H9 (cell line): ENCODE data around the gene CHN1. TPM values are rescaled to one million over a fixed set of nuclear protein-coding genes. Genes with fewer than 3 reads are reported as not detected.

Experiments
- DNase-seq: peaks from one replicate; pipeline ENCODE4 v3.0.0-alpha.2; 2017
- H2AFZ ChIP-seq: one replicate; pipeline ENCODE4 v1.6.1; 2013; ENCODE audit warnings: mild to moderate bottlenecking, low read length, control low read depth, moderate library complexity
- H2AK5ac ChIP-seq: 2 replicates; pipeline ENCODE4 v1.6.1; 2013; ENCODE audit warnings: low read length, control low read depth, mixed read lengths; ENCODE audit not compliant: insufficient read length
- H2BK120ac ChIP-seq: one replicate; pipeline ENCODE4 v1.6.1; 2013; ENCODE audit warnings: low read depth, mild to moderate bottlenecking, low read length, control low read depth, inconsistent platforms; ENCODE audit not compliant: poor library complexity, severe bottlenecking
- H2BK12ac ChIP-seq: 2 replicates; pipeline ENCODE4 v1.6.1; 2013; ENCODE audit warnings: low read length, control low read depth, mixed read lengths, low read depth; ENCODE audit not compliant: insufficient read length
- H2BK15ac ChIP-seq: 2 replicates; pipeline ENCODE4 v1.6.1; 2013; ENCODE audit warnings: low read depth, low read length, control low read depth
- H2BK20ac ChIP-seq: one replicate; pipeline ENCODE4 v1.6.1; 2013; ENCODE audit warnings: low read depth, mild to moderate bottlenecking, low read length, control low read depth, inconsistent platforms; ENCODE audit not compliant: poor library complexity, severe bottlenecking
- H2BK5ac ChIP-seq: 2 replicates; pipeline ENCODE4 v1.6.1; 2013; ENCODE audit warnings: low read length, control low read depth, mixed read lengths; ENCODE audit not compliant: insufficient read length
- H3K14ac ChIP-seq: 2 replicates; pipeline ENCODE4 v1.6.1; 2013; ENCODE audit warnings: low read length, control low read depth; ENCODE audit not compliant: insufficient read depth
- H3K18ac ChIP-seq: 2 replicates; pipeline ENCODE4 v1.6.1; 2013; ENCODE audit warnings: low read depth, mild to moderate bottlenecking, mixed read lengths, low read length, control low read depth; ENCODE audit not compliant: insufficient read length
- H3K23ac ChIP-seq: 2 replicates; pipeline ENCODE4 v1.6.1; 2013; ENCODE audit warnings: low read length, control low read depth, mixed read lengths, low read depth; ENCODE audit not compliant: insufficient read length
- H3K23me2 ChIP-seq: 2 replicates; pipeline ENCODE4 v1.6.1; 2013; ENCODE audit warnings: low read depth, mild to moderate bottlenecking, mixed read lengths, low read length, control low read depth; ENCODE audit not compliant: insufficient read length, poor library complexity, severe bottlenecking
- H3K27ac ChIP-seq: 2 replicates; pipeline ENCODE4 v1.5.1; 2013; ENCODE audit warnings: low read length, control low read depth, mixed read lengths, low read depth; ENCODE audit not compliant: insufficient read length
- H3K27me3 ChIP-seq: 2 replicates; pipeline ENCODE4 v1.6.1; 2013; ENCODE audit warnings: low read length, control low read depth, inconsistent platforms; ENCODE audit not compliant: insufficient read depth
- H3K4ac ChIP-seq: 2 replicates; pipeline ENCODE4 v1.6.1; 2013; ENCODE audit warnings: low read depth, mild to moderate bottlenecking, control low read depth, inconsistent platforms, low read length, moderate library complexity
- H3K4me1 ChIP-seq: 2 replicates; pipeline ENCODE4 v1.6.1; 2013; ENCODE audit warnings: low read length, control low read depth, inconsistent platforms; ENCODE audit not compliant: insufficient read depth
- H3K4me2 ChIP-seq: 2 replicates; pipeline ENCODE4 v1.6.1; 2013; ENCODE audit warnings: low read length, control low read depth, mixed read lengths; ENCODE audit not compliant: insufficient read length, insufficient read depth
- H3K56ac ChIP-seq: 2 replicates; pipeline ENCODE4 v1.6.1; 2013; ENCODE audit warnings: low read depth, mild to moderate bottlenecking, mixed read lengths, low read length, control low read depth; ENCODE audit not compliant: insufficient read length
- H3K79me1 ChIP-seq: 2 replicates; pipeline ENCODE4 v1.6.1; 2013; ENCODE audit warnings: low read depth, mild to moderate bottlenecking, moderate library complexity, low read length, control low read depth, inconsistent platforms; ENCODE audit not compliant: insufficient read depth, poor library complexity, severe bottlenecking
- H3K79me2 ChIP-seq: 2 replicates; pipeline ENCODE4 v1.6.1; 2013; ENCODE audit warnings: low read length, control low read depth, inconsistent platforms; ENCODE audit not compliant: insufficient read depth
- H3K9ac ChIP-seq: 2 replicates; pipeline ENCODE4 v1.6.1; 2013; ENCODE audit warnings: low read length, control low read depth, mixed read lengths; ENCODE audit not compliant: insufficient read length; ENCODE audit errors: extremely low read depth
- H3K9me3 ChIP-seq: one replicate; pipeline ENCODE4 v1.6.1; 2013; ENCODE audit warnings: low read depth, low read length, inconsistent platforms; ENCODE audit not compliant: control insufficient read depth
- H3T11ph ChIP-seq: one replicate; pipeline ENCODE4 v1.6.1; 2013; ENCODE audit warnings: mild to moderate bottlenecking, low read length, control low read depth, inconsistent platforms
- H4K20me1 ChIP-seq: one replicate; pipeline ENCODE4 v1.6.1; 2013; ENCODE audit not compliant: control insufficient read depth, insufficient read length, insufficient read depth
- H4K5ac ChIP-seq: 2 replicates; pipeline ENCODE4 v1.6.1; 2013; ENCODE audit warnings: low read depth, mild to moderate bottlenecking, mixed read lengths, low read length, control low read depth; ENCODE audit not compliant: insufficient read length
- H4K8ac ChIP-seq: replicated peaks from 2 replicates; pipeline ENCODE4 v1.6.1; 2013; ENCODE audit warnings: low read length, control low read depth, mixed read lengths, low read depth; ENCODE audit not compliant: insufficient read length
- H4K91ac ChIP-seq: 2 replicates; pipeline ENCODE4 v1.6.1; 2013; ENCODE audit warnings: low read depth, mild to moderate bottlenecking, moderate library complexity, mixed read lengths, low read length, control low read depth; ENCODE audit not compliant: insufficient read length
- H3K27ac Mint-ChIP-seq, 3 experiments: 2 replicates in 2 of 3; 3 replicates in 1 of 3; pipeline ENCODE4 v1.8.0; 2020 to 2021; ENCODE audit warnings: mixed read lengths in 3 of 3, mild to moderate bottlenecking in 1 of 3, moderate library complexity in 1 of 3
- H3K27me3 Mint-ChIP-seq: 2 replicates; pipeline ENCODE4 v1.8.0; 2021; ENCODE audit warnings: low read depth, mild to moderate bottlenecking, moderate library complexity, mixed read lengths
- H3K36me3 Mint-ChIP-seq, 3 experiments: 2 replicates in 2 of 3; 3 replicates in 1 of 3; pipeline ENCODE4 v1.8.0; 2020 to 2021; ENCODE audit warnings: low read depth in 3 of 3, mixed read lengths in 3 of 3; ENCODE audit not compliant: insufficient read depth in 1 of 3
- H3K4me1 Mint-ChIP-seq, 2 experiments: 2 replicates each; pipeline ENCODE4 v1.8.0; 2020; ENCODE audit warnings: mixed read lengths in 2 of 2
- H3K4me3 Mint-ChIP-seq, 2 experiments: 2 replicates in 1 of 2; 3 replicates in 1 of 2; pipeline ENCODE4 v1.8.0; 2020 to 2021; ENCODE audit warnings: mild to moderate bottlenecking in 2 of 2, mixed read lengths in 2 of 2, moderate library complexity in 1 of 2
- H3K9me3 Mint-ChIP-seq, 2 experiments: 2 replicates in 1 of 2; 3 replicates in 1 of 2; pipeline ENCODE4 v1.8.0; 2020; ENCODE audit warnings: mild to moderate bottlenecking in 2 of 2, mixed read lengths in 2 of 2, moderate library complexity in 1 of 2
- CTCF ChIP-seq: fragments of 200-600 bp; sonication (generic); conservative IDR thresholded peaks from 3 replicates; pipeline ENCODE4 v1.8.0; 2021; ENCODE audit warnings: antibody characterized with exemption, mild to moderate bottlenecking
- WGBS: extraction: QIAGEN DNeasy Blood & Tissue Kit; methylation state at CpG from one replicate; pipeline ENCODE4 v1.1.7; 2013; ENCODE audit warnings: missing lambda C conversion rate, low lambda C conversion rate, mixed read lengths; ENCODE audit not compliant: insufficient read length; ENCODE audit errors: extremely low coverage; 5-methylcytosine and 5-hydroxymethylcytosine counted together
- total RNA-seq: library from RNA; stranded (reverse); gene quantifications from 2 replicates; pipeline ENCODE4 v1.2.1, GENCODE V29; 2021

Gene CHN1
- total RNA-seq, 1 experiment from 2014 or later = 33.9 TPM

- Histone ChIP-seq H3K9ac (no peak overlapping the region), H3K23me2 (no peaks in the 10 kb centered on the region), H3K27me3 (no peaks in the 10 kb centered on the region), H2BK5ac (no peak overlapping the region), H4K8ac (no peak overlapping the region), H2BK15ac (no peak overlapping the region), H2BK120ac (no peak overlapping the region), H3K9me3 (no peaks in the 10 kb centered on the region), H3T11ph (no peak overlapping the region), H3K56ac (no peak overlapping the region), H3K4me1 (no peaks in the 10 kb centered on the region), H3K14ac (no peak overlapping the region), H3K4ac (no peak overlapping the region), H3K23ac (no peak overlapping the region), H3K79me1 (no peaks in the 10 kb centered on the region), H4K20me1 (no peaks in the 10 kb centered on the region), H3K79me2 (peaks cover 1% of the 10 kb centered on the region; the same call in 1 of the 2 replicates), H3K27ac (no peak overlapping the region), H4K91ac (no peak overlapping the region), H3K4me2 (no peak overlapping the region), H3K18ac (no peak overlapping the region), H2BK20ac (no peak overlapping the region), H4K5ac (no peak overlapping the region), H2AFZ (no peak overlapping the region), H2BK12ac (no peak overlapping the region), H2AK5ac (no peak overlapping the region)
- no CpG with 5 or more reads among the region's 1 CpG for WGBS
- Mint-ChIP-seq H3K27ac (no peak overlapping the region), H3K27me3 (no peaks in the 10 kb centered on the region), H3K9me3 (no peaks in the 10 kb centered on the region), H3K4me1 (peaks cover 30 to 31% of the 10 kb centered on the region in 2 experiments), H3K36me3 (peaks cover 11 to 39% (median 27%) of the 10 kb centered on the region in 3 experiments), H3K4me3 (no peak overlapping the region)
- DNase-seq = no peak
- TF ChIP-seq CTCF = no peak
Observed at GRCh38 chr2:174874085-174874484, 131.1 kb downstream of the CHN1 start.
